Muscle of leg (tissue), 11 donors: ENCODE results near the gene SLC50A1. TPM values are rescaled to one million over a fixed set of nuclear protein-coding genes. Genes with fewer than 3 reads are reported as not detected.
"Not testable (repeated sequence)": the region's sequence is repeated elsewhere in the genome, so short reads cannot be mapped to it uniquely, and the experiment has no call there.

ENCODE experiments used
- DNase-seq: peaks from one replicate; pipeline ENCODE4 v3.0.0; 2013
- H3K27ac ChIP-seq: one replicate; pipeline ENCODE4 v1.5.1; 2013; ENCODE audit warnings: mild to moderate bottlenecking, low read length, control low read depth
- H3K27me3 ChIP-seq: one replicate; pipeline ENCODE4 v1.6.1; 2013; ENCODE audit warnings: low read length; ENCODE audit not compliant: control insufficient read depth, insufficient read depth
- H3K36me3 ChIP-seq: one replicate; pipeline ENCODE4 v1.6.1; 2013; ENCODE audit warnings: low read length; ENCODE audit not compliant: control insufficient read depth, insufficient read depth
- H3K4me1 ChIP-seq: one replicate; pipeline ENCODE4 v1.6.1; 2013; ENCODE audit warnings: low read length; ENCODE audit not compliant: control insufficient read depth, insufficient read depth
- H3K4me3 ChIP-seq: one replicate; pipeline ENCODE4 v1.5.1; 2013; ENCODE audit warnings: low read length, control low read depth
- H3K9me3 ChIP-seq: replicated peaks from 2 replicates; pipeline ENCODE4 v1.6.1; 2013; ENCODE audit warnings: low read depth, low read length; ENCODE audit not compliant: control insufficient read depth
- WGBS: methylation state at CpG from one replicate; pipeline ENCODE4 v1.1.5; 2013; ENCODE audit warnings: missing lambda C conversion rate; ENCODE audit not compliant: insufficient coverage; 5-methylcytosine and 5-hydroxymethylcytosine counted together
- polyA plus RNA-seq, 8 donors: library from polyadenylated mRNA; unstranded; fragments of 120-200 nt; gene quantifications; one replicate each; pipeline versions ENCODE4 v1.2.1 to v1.2.3, GENCODE V29; 2013; ENCODE audit warnings: inconsistent platforms in 1 of 8, low replicate concordance in 1 of 8; ENCODE audit not compliant: insufficient read length in 8 of 8, insufficient read depth in 1 of 8
- total RNA-seq: library from RNA; stranded (reverse); fragments of 120-200 nt; gene quantifications from one replicate; pipeline ENCODE4 v1.2.4, GENCODE V29; 2013

SLC50A1 gene
- total and polyA plus RNA-seq, 9 donors, result 18.6 to 26.2 (median 21.2) TPM

DNA sequence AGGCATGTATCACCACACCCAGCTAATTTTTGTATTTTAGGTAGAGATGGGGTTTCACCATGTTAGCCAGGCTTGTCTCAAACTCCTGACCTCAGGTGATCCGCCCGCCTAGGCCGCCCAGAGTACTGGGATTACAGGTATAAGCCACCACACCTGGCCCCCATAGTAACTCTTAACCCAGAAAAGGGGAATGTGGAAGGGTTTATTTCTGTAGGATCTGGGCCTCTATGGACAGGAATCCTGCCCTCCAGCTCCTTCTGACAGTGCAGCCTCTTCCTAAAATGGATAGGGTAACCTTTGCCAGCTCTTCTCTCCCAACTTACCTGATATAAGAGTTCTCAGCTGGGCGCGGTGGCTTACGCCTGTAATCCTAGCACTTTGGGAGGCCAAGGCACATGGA lies 27.0 kb downstream of the SLC50A1 start:
- H3K4me1 ChIP-seq, result peaks cover 18% of the 10 kb centered on the region

DNA sequence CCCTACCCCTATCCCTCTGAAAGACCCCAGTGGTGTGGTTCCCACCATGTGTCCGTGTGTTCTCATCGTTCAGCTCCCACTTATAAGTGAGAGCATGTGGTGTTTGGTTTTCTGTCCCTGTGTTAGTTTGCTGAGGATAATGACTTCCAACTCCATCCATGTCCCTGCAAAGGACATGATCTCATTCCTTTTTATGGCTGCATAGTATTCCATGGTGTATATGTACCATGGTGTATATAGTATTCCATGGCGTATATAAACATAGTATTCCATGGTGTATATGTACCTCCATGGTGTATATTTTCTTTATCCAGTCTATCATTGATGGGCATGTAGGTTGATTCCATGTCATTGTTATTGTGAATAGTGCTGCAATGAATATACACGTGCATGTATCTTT lies 28.1 kb downstream of the SLC50A1 start:
- not testable (repeated sequence) for DNase-seq
- WGBS, result no CpG with 5 or more reads among the region's 4 CpGs

More for the DNA sequence above, 27.0 kb downstream of the SLC50A1 start:
- not testable (repeated sequence) for H3K27me3 ChIP-seq, H3K27ac ChIP-seq, H3K36me3 ChIP-seq, H3K4me3 ChIP-seq, DNase-seq, H3K9me3 ChIP-seq
- 90% methylated on average over 3 of the region's 6 CpGs for WGBS

DNA sequence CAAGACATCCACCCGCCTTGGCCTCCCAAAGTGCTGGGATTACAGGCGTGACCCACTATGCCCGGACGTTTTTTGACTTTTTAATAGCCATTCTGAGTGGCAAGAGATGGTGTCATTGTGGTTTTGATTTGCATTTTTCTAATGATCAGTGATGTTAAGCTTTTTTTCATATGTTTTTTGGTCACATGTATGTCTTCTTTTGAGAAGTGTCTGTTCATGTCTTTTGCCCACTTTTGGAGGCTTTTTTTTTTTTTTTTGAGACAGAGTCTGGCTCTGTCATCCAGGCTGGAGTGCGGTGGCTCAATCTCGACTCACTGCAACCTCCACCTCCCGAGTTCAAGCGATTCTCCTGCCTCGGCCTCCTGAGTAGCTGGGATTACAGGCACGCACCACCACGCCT lies 29.0 kb downstream of the SLC50A1 start:
- not testable (repeated sequence) for H3K4me3 ChIP-seq, H3K9me3 ChIP-seq, H3K27me3 ChIP-seq, H3K27ac ChIP-seq, DNase-seq
- Histone ChIP-seq H3K4me1 (peaks cover 23% of the 10 kb centered on the region), H3K36me3 (peaks cover 11% of the 10 kb centered on the region)
- 93% methylated on average over 3 of the region's 11 CpGs for WGBS

More for the DNA sequence above, 28.1 kb downstream of the SLC50A1 start:
- H3K4me3 ChIP-seq, H3K27me3 ChIP-seq, H3K9me3 ChIP-seq, H3K27ac ChIP-seq, H3K36me3 ChIP-seq: not testable (repeated sequence)
- peaks cover 23% of the 10 kb centered on the region for H3K4me1 ChIP-seq

DNA sequence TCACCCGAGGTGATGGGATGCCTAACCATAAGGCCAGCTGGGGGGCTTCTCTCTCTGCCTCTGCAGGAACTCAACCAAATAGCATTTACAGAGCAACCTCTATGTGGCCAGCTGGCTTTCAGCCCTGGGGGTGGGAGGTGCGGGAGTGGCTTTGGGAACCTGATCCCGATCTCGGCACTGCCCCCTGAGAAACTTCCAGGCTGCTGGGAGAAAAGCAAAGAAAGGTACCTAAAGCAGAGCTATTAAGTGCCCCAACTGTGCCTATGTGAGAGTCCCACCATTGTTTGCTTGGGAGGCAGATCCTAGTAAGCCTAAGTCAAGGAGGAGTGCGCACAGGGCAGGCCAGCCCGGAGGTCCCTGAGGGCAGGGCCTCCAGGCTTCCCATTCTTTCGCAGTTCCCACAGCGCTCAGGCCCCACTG lies 30.4 kb downstream of the SLC50A1 start:
- 20% methylated on average over 7 of the region's 8 CpGs for WGBS
- Histone ChIP-seq H3K27me3 (no peaks in the 10 kb centered on the region), H3K27ac (peak overlapping the region; percentile 69), H3K4me1 (peaks cover 23% of the 10 kb centered on the region), H3K9me3 (no peaks in the 10 kb centered on the region), H3K4me3 (no peak overlapping the region), H3K36me3 (peaks cover 24% of the 10 kb centered on the region)
- DNase-seq, result peak; percentile 40

DNA sequence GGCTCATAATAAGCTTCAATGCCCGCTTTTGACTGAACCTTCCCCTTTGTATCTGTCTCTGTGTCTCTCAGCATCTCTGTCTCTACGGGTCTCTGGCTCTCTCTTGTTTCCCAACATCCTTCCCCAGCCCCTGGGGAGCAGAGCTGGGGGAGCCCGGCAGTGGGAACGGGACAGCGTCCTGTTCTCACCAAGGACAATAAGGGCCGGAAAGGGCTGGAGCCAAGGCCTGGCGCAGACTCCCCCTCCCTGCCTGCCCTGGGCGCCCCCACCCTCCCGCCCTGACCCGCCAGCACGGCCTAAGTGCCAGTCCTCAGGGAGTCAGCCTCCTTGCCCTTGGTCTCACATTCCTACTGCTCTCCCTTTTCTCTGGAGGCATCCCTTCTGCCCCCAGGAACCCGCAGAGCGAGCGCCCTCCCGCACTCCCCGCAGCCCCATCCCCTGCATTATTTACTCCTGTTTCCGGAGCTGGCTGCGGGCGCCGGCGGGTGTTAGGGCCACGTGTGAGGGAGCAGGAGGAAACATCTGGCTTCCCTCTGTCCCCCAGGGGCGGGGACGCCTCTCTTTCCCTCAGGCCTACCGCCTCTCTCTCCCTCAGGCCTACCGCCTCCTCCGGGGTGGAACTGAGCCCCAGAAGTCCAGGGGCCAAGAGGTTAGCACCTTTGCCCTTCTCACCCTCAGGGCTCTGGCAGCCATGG lies 31.0 kb downstream of the SLC50A1 start:
- Histone ChIP-seq H3K27ac (peak overlapping the region; percentile 69), H3K9me3 (no peaks in the 10 kb centered on the region), H3K27me3 (no peaks in the 10 kb centered on the region), H3K4me1 (peaks cover 23% of the 10 kb centered on the region), H3K4me3 (no peak overlapping the region), H3K36me3 (peaks cover 28% of the 10 kb centered on the region)
- DNase-seq, result peak; percentile 83
- 4% methylated on average over 14 of the region's 27 CpGs for WGBS

DNA sequence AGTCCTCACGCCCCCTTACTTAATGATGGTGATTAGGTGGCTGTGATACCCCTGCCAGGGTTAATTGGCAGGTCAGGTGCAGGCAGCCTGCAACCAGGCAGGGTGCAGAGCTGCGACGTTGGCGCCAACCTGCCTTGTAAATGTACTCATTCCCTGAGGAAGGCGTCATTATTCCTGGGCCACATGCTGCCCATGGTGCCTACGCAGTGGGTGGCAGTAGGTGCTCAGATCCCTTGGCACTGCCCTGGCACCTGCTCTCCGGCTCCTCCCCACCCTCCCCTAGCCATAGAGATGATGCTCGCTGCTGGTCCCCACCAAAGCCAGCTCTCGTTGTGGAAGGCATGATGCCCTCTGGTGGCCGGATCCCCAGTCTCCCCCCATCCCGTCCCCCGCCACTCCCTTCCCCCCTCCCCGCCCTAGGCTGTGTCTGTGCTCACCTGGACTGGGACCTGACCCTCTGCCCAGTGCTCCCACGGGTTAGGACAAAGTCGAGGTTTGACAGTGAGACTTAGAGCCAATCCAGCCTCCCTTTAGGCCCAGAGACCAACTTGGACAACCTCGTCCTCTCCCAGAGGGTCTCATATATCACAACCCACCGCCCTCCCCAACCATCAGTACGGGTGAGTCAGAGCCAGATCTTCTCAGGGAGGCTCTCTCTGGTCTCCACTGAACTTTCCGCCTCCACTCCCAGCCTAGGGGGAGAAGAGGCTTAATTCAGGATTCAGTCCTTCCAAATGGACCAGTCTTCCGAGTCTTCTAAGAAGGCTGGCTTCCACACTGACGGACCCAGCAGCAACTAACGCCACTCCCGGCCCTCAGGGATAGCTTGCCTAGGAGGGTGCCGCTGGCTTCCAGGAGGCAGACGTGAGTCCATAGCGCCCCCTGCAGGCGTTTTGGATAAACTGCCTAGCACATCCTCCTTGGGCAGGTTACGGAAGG lies 31.8 kb downstream of the SLC50A1 start:
- Histone ChIP-seq H3K27ac (peak overlapping the region; percentile 62), H3K4me3 (no peak overlapping the region)
- WGBS, result 4% methylated on average over 16 of the region's 28 CpGs

DNA sequence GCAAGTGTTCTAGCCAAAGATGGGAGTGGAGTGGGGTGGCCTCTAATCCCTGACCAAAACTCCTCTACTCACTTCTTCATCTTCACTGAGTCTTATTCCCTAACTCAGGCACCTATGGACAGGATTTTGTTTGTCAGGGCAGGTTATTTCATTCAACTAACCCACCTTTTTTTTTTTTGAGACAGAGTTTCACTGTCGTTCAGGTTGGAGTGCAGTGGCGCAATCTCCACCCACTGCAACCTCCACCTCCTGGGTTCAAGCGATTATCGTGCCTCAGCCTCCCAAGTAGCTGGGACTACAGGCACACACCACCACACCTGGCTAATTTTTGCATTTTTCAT lies 32.4 kb downstream of the SLC50A1 start:
- H3K4me3 ChIP-seq, H3K27ac ChIP-seq, DNase-seq, H3K9me3 ChIP-seq, H3K27me3 ChIP-seq: not testable (repeated sequence)
- 63% methylated on average over 3 of the region's 4 CpGs for WGBS
- H3K36me3 ChIP-seq, result peaks cover 28% of the 10 kb centered on the region
- peaks cover 30% of the 10 kb centered on the region for H3K4me1 ChIP-seq

More for the DNA sequence above, 31.8 kb downstream of the SLC50A1 start:
- peaks cover 28% of the 10 kb centered on the region for H3K4me1 ChIP-seq
- H3K36me3 ChIP-seq, result peaks cover 28% of the 10 kb centered on the region
- no peaks in the 10 kb centered on the region for H3K27me3 ChIP-seq
- no peaks in the 10 kb centered on the region for H3K9me3 ChIP-seq
- DNase-seq, result peak; percentile 88

DNA sequence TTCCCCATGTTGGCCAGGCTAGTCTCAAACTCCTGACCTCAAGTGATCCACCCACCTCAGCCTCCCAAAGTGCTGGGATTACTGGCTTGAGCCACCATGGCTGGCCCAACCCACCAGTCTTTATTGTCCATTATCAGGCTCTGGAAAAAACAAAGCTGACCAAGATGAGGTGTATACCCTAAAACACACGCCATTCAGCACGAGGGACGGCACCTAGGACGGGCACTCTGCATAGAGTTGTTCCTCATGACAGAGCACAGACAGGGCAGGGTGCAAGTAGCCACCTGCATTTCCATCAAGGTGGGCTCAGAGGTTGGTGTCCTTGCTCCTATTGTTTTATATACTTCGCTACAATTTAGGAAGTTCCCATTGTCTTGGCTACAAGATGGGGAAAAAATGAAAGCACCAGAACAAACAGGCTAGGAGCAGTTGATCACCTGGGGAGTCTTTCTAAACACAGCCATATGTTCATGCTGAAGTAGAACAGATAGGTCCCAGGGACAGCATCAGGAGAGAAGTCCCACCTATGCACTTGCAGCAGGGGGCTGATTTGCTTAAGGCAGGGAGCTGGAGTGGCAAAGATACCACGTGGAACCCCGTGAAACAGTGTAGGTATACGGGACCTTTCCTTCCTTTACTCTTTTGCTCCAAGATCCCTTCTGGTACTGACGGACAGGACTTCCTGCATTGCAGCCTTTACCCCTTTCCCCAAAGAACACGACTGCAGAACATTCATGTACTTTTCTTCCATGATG lies 33.0 kb downstream of the SLC50A1 start:
- peaks cover 1% of the 10 kb centered on the region for H3K27me3 ChIP-seq
- WGBS, result 78% methylated on average over 8 of the region's 10 CpGs
- no peak overlapping the region for H3K4me3 ChIP-seq
- peaks cover 34% of the 10 kb centered on the region for H3K4me1 ChIP-seq
- no peak for DNase-seq
- no peak overlapping the region for H3K27ac ChIP-seq
- H3K9me3 ChIP-seq, result no peaks in the 10 kb centered on the region
- peaks cover 28% of the 10 kb centered on the region for H3K36me3 ChIP-seq

DNA sequence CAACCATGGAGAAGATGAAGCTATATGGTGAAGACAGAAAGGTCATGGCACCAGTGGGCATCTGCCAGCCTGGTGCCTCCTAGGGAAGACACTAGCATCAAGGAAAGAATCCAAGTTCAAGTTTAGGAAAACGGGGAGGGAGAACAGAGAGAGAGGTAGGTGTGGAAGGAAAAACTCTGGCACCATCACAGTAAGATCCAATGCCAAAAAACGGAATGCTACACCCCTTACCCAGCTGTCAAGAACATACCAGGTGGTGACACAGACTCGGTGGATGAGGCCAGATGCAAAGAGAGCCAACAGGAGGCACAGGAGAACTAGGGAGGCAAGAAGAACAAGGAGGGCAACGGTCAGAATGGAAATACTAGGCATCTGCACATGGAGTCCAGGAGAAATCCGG lies 33.9 kb downstream of the SLC50A1 start:
- peak; percentile 5 for DNase-seq
- Histone ChIP-seq H3K27ac (no peak overlapping the region), H3K27me3 (peaks cover 10% of the 10 kb centered on the region), H3K4me3 (no peak overlapping the region), H3K36me3 (peaks cover 28% of the 10 kb centered on the region), H3K9me3 (no peaks in the 10 kb centered on the region), H3K4me1 (peaks cover 43% of the 10 kb centered on the region)
- WGBS, result 86% methylated on average over 3 of the region's 5 CpGs
